IMR-90 (cell line): ENCODE results near the gene BDH1.

Experiments
- BHLHE40 ChIP-seq: fragments of 150-350 bp; IDR thresholded peaks from 2 replicates; pipeline ENCODE4 v1.6.1; 2016; ENCODE audit warnings: mild to moderate bottlenecking, low read depth, low read length
- CTCF ChIP-seq: conservative IDR thresholded peaks from 2 replicates; pipeline ENCODE4 v1.5.1; 2012; ENCODE audit warnings: mild to moderate bottlenecking, low read depth, low read length, improper control_type of control experiment
- POLR2A ChIP-seq: IDR thresholded peaks from 2 replicates; pipeline ENCODE4 v1.6.1; 2012; ENCODE audit warnings: mild to moderate bottlenecking, low read depth, low read length
- USF2 ChIP-seq: fragments of 150-350 bp; IDR thresholded peaks from 2 replicates; pipeline ENCODE4 v1.6.1; 2017; ENCODE audit warnings: mild to moderate bottlenecking, antibody characterized with exemption, low read length, low read depth

GRCh38 chr3:197486861-197487260, 68.9 kb downstream of the BDH1 start:
- TF ChIP-seq BHLHE40 (no peak), POLR2A (no peak), CTCF (no peak), USF2 (no peak)
